SK-N-SH (cell line): ENCODE data around the gene TIGD6. TPM values are rescaled to one million over a fixed set of nuclear protein-coding genes. Genes with fewer than 3 reads are reported as not detected.
A peak's percentile ranks its signal among the peaks of the same experiment; 100 is the strongest.

Experiments used
- CTCF ChIA-PET: fragments of 300-600, 350-600 bp; formaldehyde crosslinking; extraction: SDS; loops from one replicate; lab custom pipeline; 2021; lab: Yijun Ruan, JAX
- POLR2A ChIA-PET: fragments of 350-600 bp; sonication (Branson Sonifier 250); formaldehyde crosslinking; extraction: SDS; loops from one replicate; lab custom pipeline; 2020; ENCODE audit warnings: antibody characterized with exemption, inconsistent platforms; lab: Yijun Ruan, JAX
- DNase-seq: peaks from one replicate; pipeline ENCODE4 v3.0.0; 2012
- H2AFZ ChIP-seq: fragments of 200-600 bp; sonication (generic); 2 replicates; pipeline ENCODE4 v1.8.1; 2016; ENCODE audit warnings: antibody characterized with exemption, mild to moderate bottlenecking, low read depth
- H3F3A ChIP-seq: fragments of 200-600 bp; sonication (generic); replicated peaks from 2 replicates; pipeline ENCODE3; 2016; ENCODE audit warnings: antibody characterized with exemption, mild to moderate bottlenecking; ENCODE audit not compliant: insufficient read depth
- H3K27ac ChIP-seq, 2 experiments: fragments of 200-500 bp in 1 of 2; fragments of 200-600 bp in 1 of 2; sonication (Bioruptor generic) in 1 of 2; sonication (generic), shearing (Covaris generic) in 1 of 2; 2 replicates each; pipeline versions ENCODE4 v1.5.1 to v1.6.1; 2014 to 2016; ENCODE audit warnings: low read depth in 2 of 2, inconsistent platforms in 1 of 2, low read length in 1 of 2, mild to moderate bottlenecking in 1 of 2, mixed read lengths in 1 of 2
- H3K27me3 ChIP-seq: fragments of 200-600 bp; sonication (generic), shearing (Covaris generic); 2 replicates; pipeline ENCODE4 v1.6.1; 2016; ENCODE audit warnings: mixed run types; ENCODE audit not compliant: insufficient read depth
- H3K36me3 ChIP-seq, 2 experiments: fragments of 200-500 bp in 1 of 2; fragments of 200-600 bp in 1 of 2; sonication (Bioruptor generic) in 1 of 2; sonication (generic) in 1 of 2; replicated peaks in 1 of 2; 2 replicates each; pipeline versions ENCODE3 to v1.5.1; 2014 to 2016; ENCODE audit warnings: low read length in 1 of 2, mild to moderate bottlenecking in 1 of 2; ENCODE audit not compliant: insufficient read depth in 2 of 2, control insufficient read depth in 1 of 2
- H3K4me1 ChIP-seq, 2 experiments: fragments of 200-500 bp in 1 of 2; fragments of 200-600 bp in 1 of 2; sonication (Bioruptor generic) in 1 of 2; sonication (generic), shearing (Covaris generic) in 1 of 2; 2 replicates each; pipeline versions ENCODE4 v1.5.1 to v1.6.1; 2014 to 2016; ENCODE audit warnings: low read depth in 1 of 2, low read length in 1 of 2, mixed run types in 1 of 2; ENCODE audit not compliant: insufficient read depth in 2 of 2, control insufficient read depth in 1 of 2
- H3K4me2 ChIP-seq: fragments of 200-600 bp; sonication (generic), shearing (Covaris generic); 2 replicates; pipeline ENCODE4 v1.6.1; 2017; ENCODE audit warnings: mixed run types
- H3K4me3 ChIP-seq, 2 experiments: fragments of 200-500 bp in 1 of 2; fragments of 200-600 bp in 1 of 2; sonication (Bioruptor generic) in 1 of 2; sonication (generic), shearing (Covaris generic) in 1 of 2; 2 replicates each; pipeline versions ENCODE4 v1.5.1 to v1.8.1; 2014 to 2016; ENCODE audit warnings: low read depth in 2 of 2, inconsistent platforms in 1 of 2, low read length in 1 of 2, mild to moderate bottlenecking in 1 of 2, mixed read lengths in 1 of 2, moderate library complexity in 1 of 2
- H3K79me2 ChIP-seq: fragments of 200-600 bp; sonication (generic); 2 replicates; pipeline ENCODE4 v1.8.1; 2017; ENCODE audit warnings: mild to moderate bottlenecking; ENCODE audit not compliant: insufficient read depth
- H3K9ac ChIP-seq: fragments of 200-600 bp; sonication (generic); 2 replicates; pipeline ENCODE4 v1.6.1; 2017; ENCODE audit warnings: mixed run types
- H3K9me2 ChIP-seq: fragments of 200-600 bp; sonication (generic); 2 replicates; pipeline ENCODE4 v1.6.1; 2017; ENCODE audit warnings: mixed run types
- H3K9me3 ChIP-seq: fragments of 200-600 bp; sonication (generic); 2 replicates; pipeline ENCODE4 v1.6.1; 2017; ENCODE audit warnings: mixed run types, mild to moderate bottlenecking, moderate library complexity
- H4K20me1 ChIP-seq: fragments of 200-600 bp; sonication (generic); 2 replicates; pipeline ENCODE4 v1.6.1; 2017; ENCODE audit warnings: mild to moderate bottlenecking, mixed run types; ENCODE audit not compliant: insufficient read depth
- CHD2 ChIP-seq: fragments of 150-350 bp; IDR thresholded peaks from 2 replicates; pipeline ENCODE4 v1.6.1; 2018; ENCODE audit warnings: low read length; ENCODE audit not compliant: partially characterized antibody
- ELF1 ChIP-seq: IDR thresholded peaks from 2 replicates; pipeline ENCODE4 v1.4.0; 2012
- EP300 ChIP-seq, 2 experiments: IDR thresholded peaks; 2 replicates each; pipeline versions ENCODE4 v1.4.0 to v1.6.1; 2012; ENCODE audit warnings: borderline replicate concordance in 1 of 2, low read depth in 1 of 2, low read length in 1 of 2
- EZH2phosphoT487 ChIP-seq: fragments of 200-600 bp; sonication (generic); IDR thresholded peaks from 2 replicates; pipeline ENCODE4 v1.6.1; 2017; ENCODE audit warnings: low read depth, mixed run types, mild to moderate bottlenecking, antibody characterized with exemption, moderate library complexity, borderline replicate concordance
- FOSL2 ChIP-seq: IDR thresholded peaks from 2 replicates; pipeline ENCODE4 v1.4.0; 2012; ENCODE audit warnings: low read depth, mild to moderate bottlenecking, moderate library complexity, borderline replicate concordance
- FOXJ3 ChIP-seq: sonication (generic); formaldehyde crosslinking; IDR thresholded peaks from 2 replicates; pipeline ENCODE4 v1.5.1; 2020; ENCODE audit warnings: mild to moderate bottlenecking, missing genetic modification reagents
- FOXM1 ChIP-seq: IDR thresholded peaks from 2 replicates; pipeline ENCODE4 v1.4.0; 2012; ENCODE audit warnings: low read depth, mild to moderate bottlenecking
- GABPA ChIP-seq: IDR thresholded peaks from 2 replicates; pipeline ENCODE4 v1.4.0; 2012; ENCODE audit warnings: low read depth, mild to moderate bottlenecking
- GATA2 ChIP-seq: sonication (generic); formaldehyde crosslinking; IDR thresholded peaks from 2 replicates; pipeline ENCODE4 v1.5.0; 2020; ENCODE audit warnings: mild to moderate bottlenecking, missing genetic modification reagents
- IRF3 ChIP-seq: fragments of 150-350 bp; IDR thresholded peaks from 2 replicates; pipeline ENCODE4 v1.6.1; 2016; ENCODE audit warnings: mild to moderate bottlenecking, low read depth, low read length
- JUND ChIP-seq: IDR thresholded peaks from 2 replicates; pipeline ENCODE4 v1.4.0; 2012
- MAX ChIP-seq: IDR thresholded peaks from 2 replicates; pipeline ENCODE4 v1.4.0; 2012; ENCODE audit warnings: low read depth
- MEF2A ChIP-seq: IDR thresholded peaks from 2 replicates; pipeline ENCODE4 v1.4.0; 2012; ENCODE audit warnings: low read depth, borderline replicate concordance
- MXI1 ChIP-seq: IDR thresholded peaks from 2 replicates; pipeline ENCODE4 v1.6.1; 2012; ENCODE audit warnings: mild to moderate bottlenecking, low read depth, low read length, improper control_type of control experiment
- NFIC ChIP-seq: IDR thresholded peaks from 2 replicates; pipeline ENCODE4 v1.4.0; 2012; ENCODE audit warnings: borderline replicate concordance
- NRF1 ChIP-seq: IDR thresholded peaks from 2 replicates; pipeline ENCODE4 v1.6.1; 2012; ENCODE audit warnings: low read depth, mild to moderate bottlenecking, low read length
- PBX3 ChIP-seq: IDR thresholded peaks from 2 replicates; pipeline ENCODE4; 2012
- POLR2AphosphoS5 ChIP-seq: IDR thresholded peaks from 2 replicates; pipeline ENCODE4 v1.6.1; 2012; ENCODE audit warnings: low read depth, low read length
- RAD21 ChIP-seq: IDR thresholded peaks from 2 replicates; pipeline ENCODE4 v1.6.1; 2012; ENCODE audit warnings: mild to moderate bottlenecking, low read length
- RCOR1 ChIP-seq: fragments of 150-350 bp; IDR thresholded peaks from 2 replicates; pipeline ENCODE4 v1.6.1; 2017; ENCODE audit warnings: antibody characterized with exemption, low read length
- REST ChIP-seq: IDR thresholded peaks from 2 replicates; pipeline ENCODE4 v1.6.1; 2012; ENCODE audit warnings: mild to moderate bottlenecking, low read depth, low read length, moderate library complexity
- RFX5 ChIP-seq: IDR thresholded peaks from 2 replicates; pipeline ENCODE4 v1.6.1; 2012; ENCODE audit warnings: mild to moderate bottlenecking, improper control_type of control experiment, low read length
- RXRA ChIP-seq: IDR thresholded peaks from 2 replicates; pipeline ENCODE4 v1.4.0; 2012; ENCODE audit warnings: low read depth, mild to moderate bottlenecking, borderline replicate concordance
- SIN3A ChIP-seq: IDR thresholded peaks from 2 replicates; pipeline ENCODE4 v1.6.1; 2012; ENCODE audit warnings: low read depth, mild to moderate bottlenecking, low read length, moderate library complexity, borderline replicate concordance
- SMC3 ChIP-seq: IDR thresholded peaks from 2 replicates; pipeline ENCODE4 v1.6.1; 2012; ENCODE audit warnings: low read depth, low read length, improper control_type of control experiment
- TAF1 ChIP-seq: IDR thresholded peaks from 2 replicates; pipeline ENCODE4 v1.6.1; 2012; ENCODE audit warnings: low read depth, mild to moderate bottlenecking, low read length, moderate library complexity, borderline replicate concordance
- TCF12 ChIP-seq: IDR thresholded peaks from 2 replicates; pipeline ENCODE4 v1.4.0; 2012
- TEAD4 ChIP-seq: IDR thresholded peaks from 2 replicates; pipeline ENCODE4 v1.4.0; 2012; ENCODE audit warnings: mild to moderate bottlenecking, borderline replicate concordance; ENCODE audit not compliant: insufficient read depth
- USF1 ChIP-seq: IDR thresholded peaks from 2 replicates; pipeline ENCODE4 v1.4.0; 2012; ENCODE audit warnings: low read depth, borderline replicate concordance
- YY1 ChIP-seq: IDR thresholded peaks from 2 replicates; pipeline ENCODE4 v1.4.0; 2012; ENCODE audit warnings: low read depth, mild to moderate bottlenecking
- WGBS: methylation state at CpG from one replicate; pipeline ENCODE4 v1.1.6; 2017; ENCODE audit warnings: low lambda C conversion rate; 5-methylcytosine and 5-hydroxymethylcytosine counted together
- polyA plus RNA-seq, 3 experiments: library from polyadenylated mRNA; depleted of rRNA; stranded (reverse); fragments of >200 nt; gene quantifications; 2 replicates each; pipeline ENCODE4 v1.2.3, GENCODE V29; 2012

TIGD6 gene
- polyA plus RNA-seq, 1 of the 3 experiments (the other 2 are of a cell fraction), result 4.7 TPM

GRCh38 chr5:150036513-150036912, 36.1 kb upstream of the TIGD6 start:
- no peak overlapping the region for H2AFZ ChIP-seq
- H3F3A ChIP-seq, result peaks cover 34% of the 10 kb centered on the region
- H4K20me1 ChIP-seq, result no peaks in the 10 kb centered on the region
- no peaks in the 10 kb centered on the region for H3K9me2 ChIP-seq
- H3K9me3 ChIP-seq, result no peaks in the 10 kb centered on the region
- no peak for DNase-seq
- 21% methylated on average over 5 of the region's 9 CpGs for WGBS
- peaks cover 2 to 14% of the 10 kb centered on the region in 2 experiments; a peak in 3 of 4 replicates for H3K4me1 ChIP-seq
- H3K27ac ChIP-seq, result peak overlapping the region; percentile 82 to 85
- ChIA-PET POLR2A (no interaction called here), CTCF (interaction anchor here (0.6 to 1.1 kb wide), 3 partner anchors 9 to 46 kb away, joined by 3 read pairs; no protein-coding TSS in a partner anchor)
- H3K4me2 ChIP-seq, result peak overlapping the region; percentile 30
- H3K4me3 ChIP-seq, result no peak overlapping the region
- H3K36me3 ChIP-seq, result peaks cover 84 to 89% of the 10 kb centered on the region in 2 experiments
- H3K79me2 ChIP-seq, result peaks cover 29% of the 10 kb centered on the region; the same call in 1 of the 2 replicates
- no peaks in the 10 kb centered on the region for H3K27me3 ChIP-seq
- H3K9ac ChIP-seq, result 0 out of 2 replicates have a peak overlapping the region, but pooled peaks have one; percentile 24
- no peak for TF ChIP-seq GABPA
- TF ChIP-seq JUND, result peak; percentile 91
- 0 out of 2 replicates have a peak, but pooled peaks have one; percentile 13 for TF ChIP-seq FOXM1
- TF ChIP-seq ELF1, result no peak
- TF ChIP-seq MAX, result peak; percentile 87
- peak; percentile 52; the same call in 1 of the 2 replicates for TF ChIP-seq REST
- TF ChIP-seq RFX5, result no peak
- TF ChIP-seq POLR2AphosphoS5, result peak; percentile 63; the same call in 1 of the 2 replicates
- peak; percentile 85; the same call in 1 of the 2 replicates for TF ChIP-seq SIN3A
- TF ChIP-seq NRF1, result peak; percentile 36; the same call in 1 of the 2 replicates
- TF ChIP-seq TEAD4, result peak; percentile 81
- no peak for TF ChIP-seq YY1
- no peak for TF ChIP-seq RCOR1
- TF ChIP-seq RAD21, result no peak
- TF ChIP-seq FOSL2, result peak; percentile 94
- TF ChIP-seq NFIC, result peak; percentile 82
- TF ChIP-seq GATA2 (CRISPR knock-in tag), result no peak
- TF ChIP-seq IRF3, result no peak
- TF ChIP-seq TAF1, result peak; percentile 45; the same call in 1 of the 2 replicates
- TF ChIP-seq SMC3, result 0 out of 2 replicates have a peak, but pooled peaks have one; percentile 14
- peak in 1 of 2 experiments; percentile 82; a peak in 2 of 4 replicates for TF ChIP-seq EP300 (IDR thresholded peaks at IDR 0.05; ENCODE audit: borderline replicate concordance in 1 of 2, low read depth in 1 of 2, low read length in 1 of 2)
- no peak for TF ChIP-seq MEF2A
- peak; percentile 66; the same call in 1 of the 2 replicates for TF ChIP-seq RXRA
- peak; percentile 92 for TF ChIP-seq PBX3
- TF ChIP-seq EZH2phosphoT487, result no peak
- no peak for TF ChIP-seq CHD2
- no peak for TF ChIP-seq FOXJ3 (CRISPR knock-in tag)
- TF ChIP-seq TCF12, result peak; percentile 96
- TF ChIP-seq MXI1, result no peak
- TF ChIP-seq USF1, result no peak; the same call in 1 of the 2 replicates
